Esophagus squamous epithelium (tissue), 5 donors: Measurements from ENCODE around the gene TRAPPC5. TPM values are rescaled to one million over a fixed set of nuclear protein-coding genes. Genes with fewer than 3 reads are reported as not detected.
A peak's percentile ranks its signal among the peaks of the same experiment; 100 is the strongest.

Experiments
- DNase-seq: peaks from one replicate; lab custom pipeline; 2025; lab: John Stamatoyannopoulos, UW
- H3K27ac ChIP-seq, 4 donors: fragments of 200-600 bp; sonication (generic); one replicate each; pipeline ENCODE4 v1.5.1; 2016 to 2019; ENCODE audit warnings: mild to moderate bottlenecking in 1 of 4
- H3K27me3 ChIP-seq, 4 donors: fragments of 200-600 bp; sonication (generic); 1 replicate in 3 of 4; 2 replicates in 1 of 4; pipeline versions ENCODE4 v1.5.1 to v1.6.0; 2017 to 2021; ENCODE audit warnings: antibody characterized with exemption in 1 of 4
- H3K36me3 ChIP-seq, 3 donors: fragments of 200-600 bp; sonication (generic); one replicate each; pipeline ENCODE4 v1.5.1; 2016 to 2019
- H3K4me1 ChIP-seq, 3 donors: fragments of 200-600 bp; sonication (generic); one replicate each; pipeline ENCODE4 v1.5.1; 2017 to 2019
- H3K4me3 ChIP-seq, 4 donors: fragments of 200-600 bp; sonication (generic); 1 replicate in 3 of 4; 2 replicates in 1 of 4; pipeline ENCODE4 v1.5.1; 2016 to 2019; ENCODE audit warnings: mild to moderate bottlenecking in 2 of 4, moderate library complexity in 1 of 4
- H3K9me3 ChIP-seq, 3 donors: fragments of 200-600 bp; sonication (generic); one replicate each; pipeline ENCODE4 v1.5.1; 2016 to 2019
- CTCF ChIP-seq, 6 experiments: fragments of 450-650 bp in 4 of 6; fragments of 200-600 bp in 2 of 6; sonication (generic) in 2 of 6; IDR thresholded peaks; one replicate each; pipeline ENCODE4 v1.5.1; 2016 to 2019; ENCODE audit warnings: antibody characterized with exemption in 6 of 6, mild to moderate bottlenecking in 4 of 6, moderate library complexity in 4 of 6
- POLR2A ChIP-seq, 4 donors: fragments of 450-650 bp; IDR thresholded peaks; one replicate each; pipeline ENCODE4 v1.6.1; 2017; ENCODE audit warnings: antibody characterized with exemption in 4 of 4, mild to moderate bottlenecking in 4 of 4, moderate library complexity in 3 of 4
- WGBS, 2 donors: methylation state at CpG; one replicate each; pipeline ENCODE4 v1.1.5; 2018; 5-methylcytosine and 5-hydroxymethylcytosine counted together
- intact Hi-C: fragments of 100-400 bp; cut with DNase I; formaldehyde crosslinking; loops from one replicate; pipeline ENCODE4 v1.15.0; 2022
- total RNA-seq, 4 donors: library from RNA; depleted of rRNA; stranded (reverse); fragments of >200 nt; gene quantifications; one replicate each; pipeline ENCODE4 v1.1.0, GENCODE V29; 2016
- donor health status: DM: yes; HTN: yes; CAD: no.

The TRAPPC5 gene
- total RNA-seq, 4 donors from 2014 or later = 52.3 to 91.5 (median 77.4) TPM

GRCh38 chr19:7646426-7646700 lies 34.3 kb upstream of the TRAPPC5 start:
- WGBS, 2 donors = 91 to 100% methylated on average over 2 to 5 of the region's 8 CpGs
- no peak overlapping the region for H3K4me3 ChIP-seq
- no peaks in the 10 kb centered on the region for H3K4me1 ChIP-seq
- peaks cover 0 to 47% (median 4%) of the 10 kb centered on the region in 3 donors for H3K36me3 ChIP-seq
- no peaks in the 10 kb centered on the region for H3K9me3 ChIP-seq
- H3K27me3 ChIP-seq = peaks cover 0 to 54% (median 0%) of the 10 kb centered on the region in 4 donors
- no peak overlapping the region for H3K27ac ChIP-seq
- intact Hi-C loops = no loop called here
- DNase-seq = no peak
- TF ChIP-seq POLR2A (IDR thresholded peaks at IDR 0.05) (no peak), CTCF (IDR thresholded peaks at IDR 0.05) (no peak)

GRCh38 chr19:7647156-7647555 lies 33.5 kb upstream of the TRAPPC5 start:
- TF ChIP-seq POLR2A (IDR thresholded peaks at IDR 0.05) = no peak
- no peak for TF ChIP-seq CTCF (IDR thresholded peaks at IDR 0.05)
- no CpG with 5 or more reads among the region's 26 CpGs for WGBS, 2 donors
- peaks cover 0 to 44% (median 4%) of the 10 kb centered on the region in 3 donors for H3K36me3 ChIP-seq
- intact Hi-C loops = no loop called here
- DNase-seq = no peak
- H3K27ac ChIP-seq = no peak overlapping the region
- H3K27me3 ChIP-seq = peaks cover 0 to 58% (median 0%) of the 10 kb centered on the region in 4 donors
- no peak overlapping the region for H3K4me3 ChIP-seq
- no peaks in the 10 kb centered on the region for H3K9me3 ChIP-seq
- H3K4me1 ChIP-seq = peaks cover 0 to 3% (median under 1%) of the 10 kb centered on the region in 3 donors

- no peak for DNase-seq
- Histone ChIP-seq H3K4me3 (no peak overlapping the region), H3K36me3 (peaks cover 0 to 36% (median 4%) of the 10 kb centered on the region in 3 donors), H3K4me1 (peaks cover 0 to 8% (median 5%) of the 10 kb centered on the region in 3 donors), H3K27me3 (peaks cover 0 to 50% (median 0%) of the 10 kb centered on the region in 4 donors), H3K27ac (no peak overlapping the region), H3K9me3 (no peaks in the 10 kb centered on the region)
- TF ChIP-seq POLR2A (IDR thresholded peaks at IDR 0.05) (no peak), CTCF (IDR thresholded peaks at IDR 0.05) (no peak)
- intact Hi-C loops = no loop called here
- 84 to 86% methylated on average over 10 to 14 of the region's 15 CpGs for WGBS, 2 donors
Observed at GRCh38 chr19:7648265-7649014, 32.2 kb upstream of the TRAPPC5 start.

GRCh38 chr19:7650148-7650547 lies 30.5 kb upstream of the TRAPPC5 start:
- H3K27me3 ChIP-seq = peaks cover 0 to 37% (median 0%) of the 10 kb centered on the region in 4 donors
- DNase-seq = no peak
- H3K9me3 ChIP-seq = no peaks in the 10 kb centered on the region
- intact Hi-C loops = no loop called here
- TF ChIP-seq CTCF (IDR thresholded peaks at IDR 0.05) (no peak), POLR2A (IDR thresholded peaks at IDR 0.05) (no peak)
- H3K4me1 ChIP-seq = peaks cover 0 to 18% (median 5%) of the 10 kb centered on the region in 3 donors
- peaks cover 0 to 26% (median 4%) of the 10 kb centered on the region in 3 donors for H3K36me3 ChIP-seq
- WGBS, 2 donors = 38 to 40% methylated on average over 2 of the region's 2 CpGs
- no peak overlapping the region for H3K4me3 ChIP-seq
- H3K27ac ChIP-seq = no peak overlapping the region

- intact Hi-C loops = no loop called here
- Histone ChIP-seq H3K36me3 (peaks cover 0 to 8% (median 0%) of the 10 kb centered on the region in 3 donors), H3K27ac (peak overlapping the region in 2 of 4 donors; percentile 29 to 63), H3K27me3 (peaks cover 0 to 19% (median 0%) of the 10 kb centered on the region in 4 donors), H3K9me3 (no peaks in the 10 kb centered on the region), H3K4me1 (peaks cover 0 to 19% (median 5%) of the 10 kb centered on the region in 3 donors), H3K4me3 (peak overlapping the region in 3 of 4 donors; percentile 14 to 56 (median 19))
- TF ChIP-seq POLR2A (IDR thresholded peaks at IDR 0.05) (no peak), CTCF (IDR thresholded peaks at IDR 0.05) (peak; percentile 95 to 99 (median 98))
- peak; percentile 24 for DNase-seq
- WGBS, 2 donors = 1 to 4% methylated on average over 23 to 26 of the region's 28 CpGs
Observed at GRCh38 chr19:7652061-7652641, 28.5 kb upstream of the TRAPPC5 start.
